ENCODE data around the gene DNAH17.

DNA sequence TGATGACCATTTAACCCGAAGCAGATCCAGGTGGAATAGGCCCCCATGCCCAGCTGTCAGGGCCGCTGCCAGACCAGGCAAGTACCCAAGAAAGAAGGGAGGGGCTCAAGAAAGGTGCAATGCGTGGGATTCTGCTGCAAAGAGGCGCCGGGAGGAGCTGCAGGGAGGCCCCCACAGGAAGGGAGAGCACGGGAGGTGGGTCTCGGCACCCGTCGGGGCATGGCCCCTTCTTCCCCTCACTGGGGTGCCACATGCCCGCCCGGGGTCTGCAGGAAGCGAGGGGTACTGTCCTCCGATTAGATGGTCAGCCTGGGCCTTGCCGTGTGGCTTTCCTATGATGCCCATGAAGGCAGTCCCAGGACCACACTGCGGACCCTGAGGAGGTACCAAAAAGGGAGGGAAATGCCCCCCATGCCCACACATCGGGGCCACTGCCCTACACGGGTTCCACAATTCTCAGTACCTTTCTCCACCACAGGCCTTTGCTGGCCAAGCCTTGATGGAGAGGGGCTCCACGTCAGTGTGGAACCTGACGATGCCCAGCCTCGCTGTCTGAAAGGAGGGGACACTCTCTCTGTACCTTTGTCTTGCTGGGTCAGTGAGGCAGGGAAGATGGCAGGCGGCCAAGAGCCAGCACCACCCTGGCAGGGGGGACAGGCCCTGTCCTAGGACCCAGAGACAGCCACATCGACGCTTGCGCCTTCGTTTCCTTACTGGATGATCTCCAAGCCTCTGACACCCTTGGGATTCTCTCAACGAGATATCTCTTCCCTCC lies 45.5 kb upstream of the DNAH17 start:
- TF ChIP-seq, protein P1, sequence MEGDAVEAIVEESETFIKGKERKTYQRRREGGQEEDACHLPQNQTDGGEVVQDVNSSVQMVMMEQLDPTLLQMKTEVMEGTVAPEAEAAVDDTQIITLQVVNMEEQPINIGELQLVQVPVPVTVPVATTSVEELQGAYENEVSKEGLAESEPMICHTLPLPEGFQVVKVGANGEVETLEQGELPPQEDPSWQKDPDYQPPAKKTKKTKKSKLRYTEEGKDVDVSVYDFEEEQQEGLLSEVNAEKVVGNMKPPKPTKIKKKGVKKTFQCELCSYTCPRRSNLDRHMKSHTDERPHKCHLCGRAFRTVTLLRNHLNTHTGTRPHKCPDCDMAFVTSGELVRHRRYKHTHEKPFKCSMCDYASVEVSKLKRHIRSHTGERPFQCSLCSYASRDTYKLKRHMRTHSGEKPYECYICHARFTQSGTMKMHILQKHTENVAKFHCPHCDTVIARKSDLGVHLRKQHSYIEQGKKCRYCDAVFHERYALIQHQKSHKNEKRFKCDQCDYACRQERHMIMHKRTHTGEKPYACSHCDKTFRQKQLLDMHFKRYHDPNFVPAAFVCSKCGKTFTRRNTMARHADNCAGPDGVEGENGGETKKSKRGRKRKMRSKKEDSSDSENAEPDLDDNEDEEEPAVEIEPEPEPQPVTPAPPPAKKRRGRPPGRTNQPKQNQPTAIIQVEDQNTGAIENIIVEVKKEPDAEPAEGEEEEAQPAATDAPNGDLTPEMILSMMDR (IDR thresholded peaks at IDR 0.05), result no peak
- TF ChIP-seq POLR2A (IDR thresholded peaks at IDR 0.05), result no peak
